SU-DHL-6 (cell line): ENCODE results near the gene AP3B2.

Source experiments
- EZH2phosphoT487 ChIP-seq: fragments of 200-600 bp; sonication (generic), shearing (Covaris generic); conservative IDR thresholded peaks from 2 replicates; pipeline ENCODE4 v1.6.1; 2018; ENCODE audit warnings: mild to moderate bottlenecking, antibody characterized with exemption, low read length, moderate library complexity, mixed read lengths
- TF ChIP-seq, protein P1 (sequence below): fragments of 200-600 bp; sonication (generic); IDR thresholded peaks from one replicate; pipeline ENCODE4 v1.5.1; 2017; ENCODE audit warnings: antibody characterized with exemption, mild to moderate bottlenecking, low read length, moderate library complexity; ENCODE audit not compliant: insufficient read depth, poor library complexity, severe bottlenecking

DNA sequence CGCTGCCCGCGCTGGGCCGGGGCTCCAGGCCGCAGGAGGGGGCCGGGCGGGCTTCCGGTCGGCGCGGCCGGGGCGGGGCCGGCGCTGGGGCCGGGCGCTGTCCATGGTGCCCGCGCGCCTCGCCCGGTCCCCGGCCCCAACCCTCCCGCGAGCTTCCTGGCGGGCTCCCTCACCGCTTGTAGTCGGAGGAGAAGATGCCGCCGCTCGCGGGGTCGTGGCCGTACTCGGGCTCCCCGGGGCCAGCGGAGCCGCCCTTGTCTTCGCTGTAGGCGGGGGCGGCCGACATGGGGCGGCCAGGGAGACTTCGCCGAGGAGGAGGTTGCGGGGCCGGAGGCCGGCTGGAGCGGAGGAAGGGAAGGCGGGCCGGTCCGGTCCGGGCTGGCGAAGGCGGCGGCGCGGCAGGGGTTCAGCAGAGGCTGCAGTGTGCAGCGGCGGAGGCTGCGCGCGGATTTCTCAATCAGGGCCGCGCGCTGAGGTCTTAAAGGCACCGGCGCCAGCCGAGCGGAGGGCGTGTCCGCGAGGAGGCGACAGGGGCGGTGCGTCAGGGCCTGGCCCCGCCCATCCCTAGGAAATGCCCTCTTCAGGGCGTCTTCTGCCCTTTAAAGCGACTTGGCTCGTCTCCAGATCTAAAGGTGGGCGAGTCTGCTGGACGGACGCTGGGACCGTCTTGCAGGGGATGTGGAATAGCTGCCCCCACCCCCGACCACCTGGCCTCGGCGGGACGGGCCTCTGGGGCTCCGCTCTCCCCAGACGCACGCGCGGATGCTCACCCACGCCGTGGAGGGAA lies at the start of gene AP3B2:
- TF ChIP-seq, protein P1, sequence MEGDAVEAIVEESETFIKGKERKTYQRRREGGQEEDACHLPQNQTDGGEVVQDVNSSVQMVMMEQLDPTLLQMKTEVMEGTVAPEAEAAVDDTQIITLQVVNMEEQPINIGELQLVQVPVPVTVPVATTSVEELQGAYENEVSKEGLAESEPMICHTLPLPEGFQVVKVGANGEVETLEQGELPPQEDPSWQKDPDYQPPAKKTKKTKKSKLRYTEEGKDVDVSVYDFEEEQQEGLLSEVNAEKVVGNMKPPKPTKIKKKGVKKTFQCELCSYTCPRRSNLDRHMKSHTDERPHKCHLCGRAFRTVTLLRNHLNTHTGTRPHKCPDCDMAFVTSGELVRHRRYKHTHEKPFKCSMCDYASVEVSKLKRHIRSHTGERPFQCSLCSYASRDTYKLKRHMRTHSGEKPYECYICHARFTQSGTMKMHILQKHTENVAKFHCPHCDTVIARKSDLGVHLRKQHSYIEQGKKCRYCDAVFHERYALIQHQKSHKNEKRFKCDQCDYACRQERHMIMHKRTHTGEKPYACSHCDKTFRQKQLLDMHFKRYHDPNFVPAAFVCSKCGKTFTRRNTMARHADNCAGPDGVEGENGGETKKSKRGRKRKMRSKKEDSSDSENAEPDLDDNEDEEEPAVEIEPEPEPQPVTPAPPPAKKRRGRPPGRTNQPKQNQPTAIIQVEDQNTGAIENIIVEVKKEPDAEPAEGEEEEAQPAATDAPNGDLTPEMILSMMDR, result no peak
- no peak for TF ChIP-seq EZH2phosphoT487
